Adipose tissue (tissue), 3 donors: ENCODE results near the gene CCDC80. TPM values are rescaled to one million over a fixed set of nuclear protein-coding genes. Genes with fewer than 3 reads are reported as not detected.
"Not testable (repeated sequence)": the region's sequence is repeated elsewhere in the genome, so short reads cannot be mapped to it uniquely, and the experiment has no call there.

Source experiments
- H3K27ac ChIP-seq: one replicate; pipeline ENCODE4 v1.5.1; 2013; ENCODE audit warnings: low read depth, low read length
- WGBS, 3 donors: extraction: QIAGEN DNeasy Blood & Tissue Kit; methylation state at CpG; one replicate each; pipeline ENCODE4 v1.1.7; 2013; 5-methylcytosine and 5-hydroxymethylcytosine counted together
- polyA plus RNA-seq, 3 donors: library from polyadenylated mRNA; stranded (reverse); fragments of 200-250 nt; gene quantifications; one replicate each; pipeline ENCODE4 v1.2.3, GENCODE V29; 2013
- donor health status: healthy with polysubstance abuse.
- donor health status: Bipolar disorder and iron deficiency.
- donor health status: healthy.

Gene CCDC80
- polyA plus RNA-seq, 3 donors: 16.5 to 213 (median 81.7) TPM

- no peak overlapping the region for H3K27ac ChIP-seq
- WGBS, 3 donors: 44 to 59% (median 58%) methylated on average over 4 of the region's 4 CpGs
Observed at GRCh38 chr3:112671930-112672715, 31.2 kb upstream of the CCDC80 start.

GRCh38 chr3:112670824-112671223 is 29.9 kb upstream of the CCDC80 start:
- 85 to 91% (median 91%) methylated on average over 7 of the region's 7 CpGs for WGBS, 3 donors
- H3K27ac ChIP-seq: no peak overlapping the region

GRCh38 chr3:112667599-112667998 is 26.7 kb upstream of the CCDC80 start:
- 61 to 84% (median 81%) methylated on average over 4 of the region's 4 CpGs for WGBS, 3 donors
- no peak overlapping the region for H3K27ac ChIP-seq

- 87 to 97% (median 95%) methylated on average over 6 to 7 of the region's 9 CpGs for WGBS, 3 donors
- H3K27ac ChIP-seq: not testable (repeated sequence)
Observed at GRCh38 chr3:112665009-112665408, 24.1 kb upstream of the CCDC80 start.

- H3K27ac ChIP-seq: no peak overlapping the region
Observed at GRCh38 chr3:112656043-112656442, 15.1 kb upstream of the CCDC80 start.

GRCh38 chr3:112654979-112655378 is 14.0 kb upstream of the CCDC80 start:
- no peak overlapping the region for H3K27ac ChIP-seq

GRCh38 chr3:112654492-112654891 is 13.5 kb upstream of the CCDC80 start:
- no peak overlapping the region for H3K27ac ChIP-seq
- WGBS, 3 donors: 84 to 92% (median 88%) methylated on average over 5 of the region's 5 CpGs

More at GRCh38 chr3:112654979-112655378, 14.0 kb upstream of the CCDC80 start:
- WGBS, 3 donors: 98% methylated on average over 4 of the region's 4 CpGs

GRCh38 chr3:112653881-112654300 is 12.9 kb upstream of the CCDC80 start:
- H3K27ac ChIP-seq: no peak overlapping the region
- 61 to 84% (median 70%) methylated on average over 5 of the region's 5 CpGs for WGBS, 3 donors

- WGBS, 3 donors: 59 to 63% (median 62%) methylated on average over 5 of the region's 5 CpGs
Observed at GRCh38 chr3:112653209-112653871, 12.4 kb upstream of the CCDC80 start.

GRCh38 chr3:112651516-112651915 is 10.6 kb upstream of the CCDC80 start:
- H3K27ac ChIP-seq: no peak overlapping the region
- 80 to 93% (median 89%) methylated on average over 2 of the region's 2 CpGs for WGBS, 3 donors

More at GRCh38 chr3:112653209-112653871, 12.4 kb upstream of the CCDC80 start:
- no peak overlapping the region for H3K27ac ChIP-seq

- whole genome bisulfite sequencing, 3 donors: 76 to 85% (median 84%) methylated on average over 3 of the region's 3 CpGs
- no peak overlapping the region for H3K27ac ChIP-seq
Observed at GRCh38 chr3:112651071-112651470, 10.1 kb upstream of the CCDC80 start.

- no peak overlapping the region for H3K27ac ChIP-seq
- WGBS, 3 donors: 77 to 88% (median 80%) methylated on average over 3 of the region's 3 CpGs
Observed at GRCh38 chr3:112650482-112650881, 9.5 kb upstream of the CCDC80 start.

- 79 to 94% (median 81%) methylated on average over 1 of the region's 1 CpG for WGBS, 3 donors
- H3K27ac ChIP-seq: no peak overlapping the region
Observed at GRCh38 chr3:112649478-112649735, 8.5 kb upstream of the CCDC80 start.

GRCh38 chr3:112647122-112647521 is 6.2 kb upstream of the CCDC80 start:
- whole genome bisulfite sequencing, 3 donors: 30 to 74% (median 67%) methylated on average over 5 of the region's 5 CpGs
- no peak overlapping the region for H3K27ac ChIP-seq

- H3K27ac ChIP-seq: no peak overlapping the region
- WGBS, 3 donors: 41 to 86% (median 77%) methylated on average over 7 of the region's 7 CpGs
Observed at GRCh38 chr3:112646623-112647022, 5.7 kb upstream of the CCDC80 start.

- WGBS, 3 donors: 57 to 90% (median 89%) methylated on average over 4 of the region's 4 CpGs
- H3K27ac ChIP-seq: no peak overlapping the region
Observed at GRCh38 chr3:112644453-112644852, 3.5 kb upstream of the CCDC80 start.

GRCh38 chr3:112643621-112644240 is 2.8 kb upstream of the CCDC80 start:
- H3K27ac ChIP-seq: no peak overlapping the region
- 63 to 78% (median 69%) methylated on average over 3 of the region's 3 CpGs for WGBS, 3 donors

- 4 to 6% (median 6%) methylated on average over 10 of the region's 10 CpGs for WGBS, 3 donors
- no peak overlapping the region for H3K27ac ChIP-seq
Observed at GRCh38 chr3:112642912-112643506, 2.1 kb upstream of the CCDC80 start.

- peak overlapping the region; percentile 76 for H3K27ac ChIP-seq
- 7 to 26% (median 12%) methylated on average over 10 of the region's 10 CpGs for WGBS, 3 donors
Observed at GRCh38 chr3:112640276-112640929, 540 bp downstream of the CCDC80 start.
